Measurements from ENCODE around the gene PHACTR3.

PHACTR3 gene

GRCh38 chr20:59784365-59784764 is 180.0 kb downstream of the PHACTR3 start:
- no peak for DNase-seq

DNA sequence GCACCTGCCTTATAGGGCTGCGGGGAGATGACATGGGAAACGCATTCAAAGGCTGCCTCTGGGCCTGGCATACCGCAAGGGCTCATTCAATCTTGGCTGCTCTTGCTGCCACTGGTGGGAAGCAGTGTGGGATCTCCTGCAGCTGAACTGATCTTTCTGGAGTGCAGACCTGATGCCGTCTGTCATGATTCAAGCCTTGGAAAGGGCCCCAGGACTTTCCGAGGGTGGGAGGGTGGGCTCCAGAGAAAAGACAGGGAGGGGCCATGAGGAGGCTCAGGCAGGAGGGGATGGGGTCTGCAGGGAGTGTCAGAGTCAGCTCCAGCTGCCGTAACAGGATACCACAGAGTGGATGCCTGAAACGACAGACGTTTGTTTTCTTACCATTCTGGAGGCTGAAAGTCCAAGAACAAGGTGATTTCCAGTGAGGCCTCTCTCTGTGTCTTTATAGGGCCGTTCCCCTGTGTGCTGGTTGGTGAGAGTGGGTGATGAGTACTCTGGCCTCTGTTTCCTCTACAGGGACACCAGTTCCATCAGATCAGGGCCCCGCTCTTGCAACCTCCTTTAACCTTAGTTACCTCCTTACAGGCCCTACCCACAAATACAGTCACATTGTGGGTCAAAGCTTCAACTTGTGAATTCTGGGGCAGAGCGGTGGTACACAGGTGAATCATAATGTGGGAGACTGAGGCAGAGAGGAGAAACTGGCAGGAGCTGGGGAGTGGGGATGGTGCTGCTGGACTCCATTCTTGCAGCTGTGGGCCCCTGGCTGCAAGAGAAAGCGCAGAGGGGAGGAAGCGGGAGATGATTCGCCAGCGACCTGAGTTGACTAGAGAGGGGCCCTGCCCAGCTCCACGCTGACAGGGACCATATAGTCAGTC is 180.7 kb downstream of the PHACTR3 start:
- no peak for DNase-seq

- no peak for DNase-seq
Measured at GRCh38 chr20:59785669-59785959, 181.3 kb downstream of the PHACTR3 start.

- no peak for DNase-seq
Measured at GRCh38 chr20:59785986-59786795, 181.9 kb downstream of the PHACTR3 start.

- DNase-seq, result no peak
Measured at GRCh38 chr20:59786801-59787537, 182.6 kb downstream of the PHACTR3 start.

DNA sequence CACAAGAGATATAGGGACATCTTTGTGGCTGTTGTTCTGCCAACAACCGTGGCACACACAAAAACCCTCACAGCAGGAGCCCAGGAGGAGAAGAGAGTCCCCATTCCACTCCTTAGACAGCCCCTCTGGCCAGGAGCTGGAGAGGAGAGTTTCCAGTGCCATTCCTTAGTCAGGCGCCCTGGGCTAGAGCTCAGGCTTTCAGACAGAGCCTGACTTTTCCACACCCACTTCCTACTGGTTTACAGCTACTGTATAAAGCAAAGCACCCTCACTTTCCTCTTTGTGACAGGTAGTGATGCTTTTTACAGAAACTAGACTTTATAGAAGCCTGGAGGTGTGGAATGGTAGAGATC is 183.2 kb downstream of the PHACTR3 start:
- DNase-seq, result no peak

DNA sequence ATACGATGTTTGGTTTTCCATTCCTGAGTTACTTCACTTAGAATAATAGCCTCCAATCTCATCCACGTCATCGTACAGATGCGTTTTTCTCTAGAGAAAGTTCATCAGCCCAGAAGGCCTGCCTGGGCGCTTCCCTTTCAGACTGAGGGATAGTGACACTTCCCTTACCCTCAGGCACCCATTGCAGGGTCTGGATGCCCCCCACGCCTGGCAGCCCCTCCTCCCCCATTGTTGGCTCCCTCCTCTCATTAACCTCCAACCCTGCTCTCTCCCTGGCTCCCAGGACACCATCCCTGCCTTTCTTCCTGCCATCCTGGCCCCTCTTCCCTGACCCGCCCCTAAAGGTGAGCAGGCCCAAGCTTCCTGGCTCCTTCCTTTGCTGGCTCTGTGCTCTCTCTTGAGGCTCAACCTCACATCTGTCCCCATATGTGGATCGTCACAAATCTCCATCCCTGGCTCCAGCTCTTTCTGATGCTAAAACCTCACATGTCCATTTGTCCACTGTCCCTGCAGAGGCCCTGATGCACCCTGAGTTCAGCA is 183.9 kb downstream of the PHACTR3 start:
- no peak for DNase-seq

GRCh38 chr20:59788811-59789397 is 184.6 kb downstream of the PHACTR3 start:
- no peak for DNase-seq

DNA sequence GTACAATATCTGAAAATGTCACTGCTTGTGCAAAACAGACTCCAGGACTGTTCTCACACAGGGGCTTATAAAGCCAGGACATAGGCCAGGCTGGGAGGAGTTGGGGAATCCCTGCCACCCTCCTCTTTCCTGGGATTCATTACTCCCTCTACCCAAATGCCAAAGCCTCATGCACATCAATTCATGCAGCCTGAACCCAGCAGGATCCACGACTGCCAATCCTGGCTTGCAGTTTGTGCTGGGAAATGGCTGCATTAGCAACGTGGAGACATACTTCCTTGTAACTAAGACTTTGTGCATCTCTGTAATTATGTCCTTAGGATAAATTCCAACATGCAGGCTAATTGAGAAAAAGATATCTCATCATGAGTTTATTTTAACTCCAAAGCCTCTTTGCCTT is 185.3 kb downstream of the PHACTR3 start:
- no peak for DNase-seq

DNA sequence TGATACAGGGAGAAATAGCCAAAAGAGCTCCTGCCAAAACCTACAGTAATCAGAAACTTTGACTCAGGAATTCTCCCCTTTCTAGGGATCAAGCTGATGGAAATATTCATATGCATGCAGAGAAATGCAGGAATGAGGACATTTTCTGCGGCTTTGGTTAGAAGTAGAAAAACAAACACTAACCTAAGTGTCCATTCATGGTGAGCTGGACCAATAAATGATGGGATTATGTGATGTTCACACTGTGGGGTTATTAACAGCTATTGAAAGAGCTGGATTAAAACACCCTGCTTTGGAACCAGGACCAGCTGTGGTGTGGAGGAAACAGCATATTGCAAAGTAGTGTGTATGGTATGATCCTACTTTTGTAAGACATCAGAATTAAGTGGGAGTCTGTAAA is 186.0 kb downstream of the PHACTR3 start:
- no peak for DNase-seq

- no peak for DNase-seq
Measured at GRCh38 chr20:59792300-59792699, 188.0 kb downstream of the PHACTR3 start.

DNA sequence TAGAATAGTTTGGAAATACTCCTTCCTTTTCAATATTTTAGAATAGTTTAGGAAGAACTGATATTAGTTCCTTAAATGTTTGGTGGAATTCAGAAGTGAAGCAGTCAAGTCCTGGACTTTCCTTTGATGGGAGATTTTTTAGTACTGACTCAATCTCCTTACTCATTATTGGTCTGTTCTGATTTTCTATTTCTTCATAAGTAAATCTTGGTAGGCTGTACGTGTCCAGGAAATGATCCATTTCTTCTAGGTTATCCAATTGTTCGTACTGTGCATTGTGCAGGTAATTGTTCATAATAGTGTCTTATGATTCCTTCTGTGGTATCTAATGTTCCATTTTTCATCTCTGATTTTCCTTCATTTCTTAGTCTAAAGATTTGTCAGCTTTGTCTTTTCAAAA is 190.2 kb downstream of the PHACTR3 start:
- DNase-seq, result no peak

GRCh38 chr20:59800309-59800708 is 196.0 kb downstream of the PHACTR3 start:
- no peak for DNase-seq

GRCh38 chr20:59802018-59802417 is 197.7 kb downstream of the PHACTR3 start:
- no peak for DNase-seq

DNA sequence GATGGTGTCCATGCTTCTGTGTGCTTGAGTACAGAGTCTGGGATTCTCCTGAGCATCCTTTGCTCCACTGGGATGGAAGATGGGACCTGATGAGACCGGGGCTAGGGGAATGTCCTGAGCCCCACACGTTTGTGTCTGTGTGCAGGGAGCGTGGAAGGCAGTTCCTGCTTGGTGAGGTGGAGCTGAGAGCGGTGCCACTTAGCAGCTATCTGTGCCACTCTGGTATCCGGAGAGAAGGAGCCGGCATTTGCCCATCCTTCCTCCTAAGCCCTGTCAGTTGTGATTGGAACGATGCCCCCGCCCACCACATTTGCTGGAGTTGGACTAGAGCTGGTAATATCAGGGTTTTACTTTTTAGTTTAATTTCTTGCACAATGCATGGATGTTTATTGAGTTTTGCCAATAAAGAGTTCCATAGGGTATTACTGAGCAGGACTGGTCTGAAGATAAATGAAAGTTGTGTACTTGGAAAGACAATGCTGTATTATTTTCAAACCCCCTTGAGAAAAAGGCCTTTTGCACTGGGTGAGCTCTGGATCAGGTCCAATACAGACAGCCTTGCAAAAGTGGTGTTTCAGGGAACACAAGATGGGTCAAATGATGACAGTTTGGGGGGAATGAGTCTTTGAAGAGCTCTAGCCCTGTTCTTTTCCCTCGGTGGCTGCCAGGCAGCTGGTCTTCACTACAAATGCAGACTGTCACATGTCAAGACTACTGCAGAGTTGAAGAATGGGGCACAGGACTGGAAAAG is 198.3 kb downstream of the PHACTR3 start:
- DNase-seq, result no peak

GRCh38 chr20:59804347-59804746 is 200.0 kb downstream of the PHACTR3 start:
- DNase-seq, result no peak

DNA sequence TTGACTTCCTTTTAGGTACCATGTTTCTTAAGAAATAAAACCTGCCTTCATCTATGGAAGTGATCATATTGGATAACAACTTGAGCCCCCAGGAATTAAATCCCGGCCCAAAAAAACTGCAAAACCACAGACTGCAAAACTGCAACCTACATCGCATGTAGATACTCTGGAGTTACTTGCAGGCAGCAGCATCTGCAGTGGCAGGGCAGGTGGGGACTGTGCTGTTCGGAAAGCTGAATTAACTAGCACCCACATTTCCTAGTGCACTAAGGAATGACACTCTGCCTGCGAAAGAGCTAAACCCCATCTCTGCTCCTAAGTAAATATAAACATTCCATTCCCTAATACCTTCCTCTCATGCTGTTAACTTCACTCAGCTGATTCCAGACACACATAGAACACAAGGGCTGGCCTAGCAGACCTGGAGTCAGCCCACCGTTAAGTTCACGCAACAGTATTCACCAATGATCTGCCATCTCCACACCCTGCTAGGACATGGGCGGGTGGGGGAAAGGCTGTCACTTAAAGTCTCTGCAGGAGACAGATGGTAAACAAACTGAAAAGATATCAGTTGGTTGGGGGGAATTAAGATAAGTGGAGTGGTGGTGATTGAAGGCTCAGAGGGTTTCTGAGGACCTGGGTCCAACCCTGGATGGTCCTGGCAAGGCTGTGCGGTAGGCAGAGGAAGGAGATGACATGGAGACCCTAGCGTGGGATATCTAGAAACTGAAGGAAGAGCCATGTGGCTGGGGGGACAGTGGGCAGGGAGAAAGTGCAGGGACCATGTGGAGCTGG is 200.7 kb downstream of the PHACTR3 start:
- DNase-seq, result no peak

GRCh38 chr20:59805786-59806577 is 201.6 kb downstream of the PHACTR3 start:
- no peak for DNase-seq

- no peak for DNase-seq
Measured at GRCh38 chr20:59806578-59806975, 202.2 kb downstream of the PHACTR3 start.

- DNase-seq, result no peak
Measured at GRCh38 chr20:59807909-59808728, 203.8 kb downstream of the PHACTR3 start.
